Stimulated activated CD8-positive, alpha-beta memory T cell treated with anti-CD3 and anti-CD28 coated beads, Interleukin-2, amount 100 ng/mL, for 1 hour (primary cell): ENCODE measurements around the gene SRSF1.
"Not testable (repeated sequence)": the region's sequence is repeated elsewhere in the genome, so short reads cannot be mapped to it uniquely, and the experiment has no call there.

ENCODE experiments used
- DNase-seq, 2 donors: peaks; one replicate each; pipeline ENCODE4 v3.0.0-alpha.2; 2020; ENCODE audit warnings: low read depth in 2 of 2

Gene SRSF1

DNA sequence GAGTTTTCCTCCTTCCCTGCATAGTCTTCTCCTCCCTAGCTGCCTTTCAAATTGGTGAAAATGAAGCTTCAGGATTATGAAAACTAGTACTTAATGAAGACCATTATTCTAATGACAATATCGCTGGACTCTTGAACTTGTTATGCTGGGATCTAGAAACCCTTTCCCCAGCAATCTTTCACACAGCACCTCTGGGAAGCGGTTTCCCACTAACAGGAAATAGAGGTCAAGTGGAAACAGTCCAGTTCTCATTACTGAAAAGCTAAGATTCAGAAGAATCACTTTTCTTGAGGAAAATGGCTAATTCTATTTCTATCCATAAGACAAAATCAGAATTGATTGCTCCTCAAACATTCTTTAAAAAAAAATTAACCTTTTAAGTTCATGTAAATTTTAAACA, 17.0 kb downstream of the SRSF1 start:
- DNase-seq = no peak

DNA sequence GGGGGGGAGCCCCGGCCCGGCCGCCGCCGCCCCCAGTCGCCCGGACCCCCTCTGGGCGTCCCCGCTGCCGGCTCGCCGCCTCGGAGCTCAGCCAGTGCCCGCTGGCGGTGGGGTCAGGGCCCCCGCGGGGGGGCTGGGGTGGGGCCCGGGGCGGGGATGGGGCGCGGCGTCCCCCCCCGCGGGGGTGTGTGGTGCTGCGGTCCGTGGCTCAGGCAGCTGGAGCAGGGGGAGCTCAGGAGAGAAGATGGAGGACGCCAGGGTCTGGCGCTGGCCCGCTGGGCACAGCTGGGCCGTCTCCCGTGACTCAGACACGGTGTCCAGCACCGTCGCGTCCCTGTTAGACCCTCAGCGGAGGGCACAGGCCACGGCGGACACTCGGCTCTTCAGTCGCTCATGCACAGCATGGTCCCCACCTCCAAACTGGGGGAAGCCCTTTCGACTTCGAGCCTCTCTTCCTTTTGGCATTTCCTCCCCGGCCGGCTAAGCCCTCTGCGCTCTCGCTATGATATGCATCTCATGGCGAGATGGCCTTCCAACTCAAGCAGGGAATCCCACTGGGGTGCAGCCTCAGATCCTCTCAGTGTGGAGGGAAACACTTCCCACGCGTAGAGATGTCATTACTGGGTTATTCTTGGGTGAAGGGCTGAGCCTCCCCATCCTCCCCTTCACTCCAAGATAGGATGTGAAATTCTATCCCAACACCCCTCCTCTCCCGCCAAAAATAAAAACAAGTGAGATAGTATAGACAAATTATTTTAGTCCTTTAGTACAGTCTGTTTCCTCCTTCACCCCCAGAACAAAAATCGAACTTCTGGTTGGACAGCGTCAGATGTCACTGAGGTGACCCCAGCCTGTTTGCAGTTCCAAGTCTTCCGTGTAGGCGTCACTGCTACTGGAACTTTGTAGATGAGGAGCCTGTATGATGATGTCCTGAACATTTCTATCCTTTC, 18.5 kb downstream of the SRSF1 start:
- DNase-seq = peak in 1 of 2 donors; percentile 48

DNA sequence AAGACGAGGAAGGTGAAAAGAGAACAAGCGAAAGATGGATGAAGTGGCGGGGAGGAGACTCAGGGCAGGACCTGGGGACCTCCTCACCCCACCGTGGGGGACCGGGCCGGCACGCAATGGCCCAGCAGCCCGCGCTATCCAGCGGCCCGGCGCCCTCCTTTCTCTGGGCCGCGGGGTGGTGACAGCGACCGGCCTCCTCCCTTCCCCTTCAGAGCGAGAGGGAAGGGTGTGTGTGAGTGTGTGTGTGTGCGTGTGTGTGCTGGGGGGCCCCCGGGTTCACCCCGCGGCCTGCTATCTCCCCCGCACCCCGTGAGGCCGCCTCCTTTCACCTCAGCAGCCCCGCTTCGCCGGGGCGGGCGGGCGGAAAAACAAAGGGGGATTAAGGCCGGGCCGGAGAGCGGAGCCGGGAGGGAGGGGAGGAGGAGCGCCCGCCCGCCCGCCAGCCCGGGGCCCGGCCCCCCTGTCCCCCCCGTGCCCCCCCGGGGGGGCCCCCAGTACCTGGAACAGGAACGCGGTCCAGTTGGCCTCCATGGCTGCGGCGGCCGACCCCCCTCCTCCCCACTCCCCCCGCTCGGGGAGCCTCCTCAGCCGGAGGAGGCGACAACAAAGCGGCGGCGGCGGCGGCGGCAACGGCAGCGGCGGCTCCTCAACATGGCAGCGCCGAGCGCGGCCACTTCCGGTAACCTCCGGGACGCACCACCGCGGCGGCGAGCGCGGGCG, 19.3 kb downstream of the SRSF1 start, which contains the start of gene VEZF1:
Gene VEZF1 (minus strand): TSS at position 674 of the 720 bp plus-strand sequence. CDS start 143 bp downstream, at position 531.
- peak; percentile 52 to 58 for DNase-seq

DNA sequence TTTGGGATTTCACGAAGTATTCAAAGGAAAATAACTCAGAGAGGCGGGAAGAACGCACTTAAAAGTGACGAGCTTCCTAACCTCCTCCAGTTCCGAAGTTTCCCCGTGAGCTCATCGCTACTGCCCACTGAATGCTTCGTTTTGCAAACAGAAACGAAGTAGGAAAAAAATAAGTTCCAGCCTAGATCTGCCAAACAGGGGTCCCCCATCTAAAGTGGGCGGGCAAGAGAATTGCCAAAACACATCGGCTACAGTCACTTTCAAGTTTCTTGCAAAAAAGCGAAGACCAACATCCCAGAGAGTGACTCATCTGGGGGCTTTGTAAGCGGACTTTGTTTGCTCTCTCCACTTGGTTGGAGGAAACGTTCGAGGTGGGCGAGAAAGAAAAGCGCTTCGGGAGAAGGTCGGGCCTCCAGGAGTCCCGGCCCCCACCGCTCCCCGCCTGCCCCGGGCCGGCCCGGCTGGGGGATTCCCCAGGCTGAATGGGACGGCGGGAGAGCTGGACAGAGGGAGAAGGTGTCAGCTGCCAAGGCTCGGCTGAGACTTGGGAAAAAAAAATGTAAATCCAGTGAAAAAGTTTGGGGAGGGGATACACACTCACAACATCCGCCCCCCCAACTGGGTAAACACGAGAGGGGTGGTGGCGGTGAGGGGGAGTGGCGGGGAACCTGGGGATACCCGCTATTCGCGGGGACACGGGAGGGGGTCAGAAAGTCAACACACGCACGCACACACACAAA, 20.0 kb downstream of the SRSF1 start:
- peak; percentile 9 to 11 for DNase-seq

DNA sequence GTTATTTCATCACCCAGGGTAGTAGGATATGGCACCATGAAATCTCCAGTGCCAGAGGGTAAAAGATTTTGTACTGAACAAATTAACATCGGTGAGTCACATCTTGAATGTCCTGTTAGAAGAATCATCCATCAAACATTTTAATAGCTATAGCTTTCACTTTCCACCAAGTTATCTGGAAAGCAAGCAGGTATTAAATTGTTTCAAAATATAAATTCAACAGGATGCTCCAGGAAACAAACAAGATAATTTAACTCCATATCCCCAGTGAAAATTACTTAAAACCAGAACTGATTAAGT, 21.4 kb downstream of the SRSF1 start:
- DNase-seq = no peak

DNA sequence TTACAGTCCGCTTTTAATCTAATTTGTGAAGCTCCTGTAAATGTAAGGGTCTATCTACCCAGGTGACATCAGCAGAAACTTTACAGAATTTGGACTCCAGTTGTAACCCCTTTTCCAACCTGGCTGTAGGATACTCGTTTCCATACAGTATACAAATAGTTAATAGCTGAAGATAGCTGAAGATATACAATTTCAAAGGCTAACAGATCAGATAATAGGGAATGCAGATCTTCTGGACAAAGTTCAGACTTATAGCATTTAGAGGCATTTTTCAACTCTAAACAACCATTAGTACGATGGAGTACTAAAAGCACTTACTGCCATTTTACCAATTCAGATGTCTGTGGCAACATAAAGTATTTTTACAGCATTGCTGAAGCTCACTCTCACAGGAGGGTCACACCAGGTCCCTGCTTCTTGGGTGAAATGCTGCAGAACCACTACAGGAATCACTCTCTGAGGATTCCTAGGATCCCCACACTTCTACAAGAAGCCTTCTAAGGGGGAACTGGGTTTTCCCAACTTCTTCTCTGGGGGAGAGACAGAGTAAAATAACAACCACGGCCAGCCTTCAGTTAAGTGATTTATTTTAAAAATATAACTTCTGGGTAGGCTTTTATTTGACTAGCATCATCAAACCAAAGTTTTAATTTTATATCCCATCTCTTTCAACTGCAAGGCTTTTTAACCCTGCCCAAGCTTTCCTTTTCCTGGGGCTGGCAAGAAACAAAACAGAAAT, 21.9 kb downstream of the SRSF1 start:
- DNase-seq = no peak

DNA sequence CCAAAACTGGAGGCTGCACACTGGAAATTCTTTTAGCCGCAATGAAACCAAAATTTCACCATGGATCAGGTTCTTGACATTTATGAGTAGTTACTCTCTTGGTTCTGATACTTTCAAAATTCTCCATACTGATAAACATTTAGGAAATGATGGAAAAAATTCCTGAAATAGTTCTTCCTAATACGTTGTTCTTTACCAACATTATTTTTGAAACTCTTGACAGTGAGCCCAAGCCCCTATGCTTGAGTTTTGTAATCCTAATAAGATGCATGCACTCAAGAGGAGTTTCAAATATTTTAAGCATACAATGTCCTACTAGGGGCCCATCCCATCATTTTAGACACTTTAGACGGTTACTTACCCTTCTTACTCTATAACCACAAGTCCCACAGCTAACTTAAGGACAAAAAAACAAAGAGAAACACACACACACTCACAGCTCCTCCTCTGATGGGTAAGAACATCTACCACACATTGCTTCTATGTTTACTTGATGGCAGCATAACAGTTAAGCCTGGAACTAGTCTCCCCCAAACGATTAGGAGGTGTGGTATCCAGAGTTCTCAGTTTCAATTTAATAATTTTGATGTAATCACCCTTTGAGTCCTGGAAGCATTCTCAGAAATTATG, 22.7 kb downstream of the SRSF1 start:
- no peak for DNase-seq

DNA sequence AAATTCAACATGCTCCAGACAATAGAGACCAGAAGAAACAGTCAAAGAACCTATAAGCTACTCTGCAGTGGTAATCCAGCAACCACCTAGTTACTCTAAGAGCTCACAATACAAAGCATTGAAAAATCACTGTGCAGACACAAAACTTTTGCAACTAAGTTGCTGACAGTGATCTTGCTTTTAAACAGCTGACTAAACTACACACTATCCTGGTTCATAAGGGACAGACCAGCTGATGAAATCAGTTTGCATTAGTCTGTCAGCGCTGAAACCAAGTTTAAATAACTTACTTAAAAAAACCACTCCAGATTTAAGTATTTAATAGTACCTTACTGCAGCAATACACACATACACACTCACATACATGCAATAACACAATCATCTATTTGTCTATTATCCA, 23.6 kb downstream of the SRSF1 start:
- DNase-seq = no peak

DNA sequence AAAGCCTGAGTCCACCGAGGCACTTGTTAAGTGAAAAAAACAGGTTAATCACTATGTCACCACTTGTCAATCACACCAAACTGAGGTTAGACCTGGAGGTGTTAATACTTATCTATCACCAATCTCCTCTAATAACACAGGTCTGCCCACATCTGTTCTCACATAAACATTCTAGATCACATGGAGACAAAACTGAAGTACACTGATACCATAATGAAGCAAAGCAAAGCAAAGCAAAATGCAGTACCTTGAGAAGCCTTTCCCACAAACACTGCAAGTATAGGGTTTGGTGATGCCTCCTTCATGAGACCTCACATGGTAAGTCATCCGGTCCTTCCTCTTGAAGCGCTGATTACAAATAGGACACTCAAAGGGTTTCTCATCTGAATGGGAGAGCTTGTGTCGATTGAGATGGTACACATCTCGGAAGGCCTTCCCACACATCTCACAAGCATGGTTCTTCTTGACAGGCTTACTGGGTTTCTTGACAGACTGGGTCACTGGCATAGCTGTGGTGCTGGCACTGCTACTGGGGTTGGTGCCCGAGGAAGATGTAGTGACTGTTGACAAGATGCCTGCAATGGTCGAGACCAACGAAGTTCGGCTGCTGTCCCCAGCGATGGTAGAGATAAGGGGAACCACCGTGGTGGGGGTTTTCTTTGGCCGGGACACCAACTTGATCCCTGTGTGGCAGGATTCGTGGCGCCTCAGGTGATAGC, 24.4 kb downstream of the SRSF1 start:
- DNase-seq = no peak

DNA sequence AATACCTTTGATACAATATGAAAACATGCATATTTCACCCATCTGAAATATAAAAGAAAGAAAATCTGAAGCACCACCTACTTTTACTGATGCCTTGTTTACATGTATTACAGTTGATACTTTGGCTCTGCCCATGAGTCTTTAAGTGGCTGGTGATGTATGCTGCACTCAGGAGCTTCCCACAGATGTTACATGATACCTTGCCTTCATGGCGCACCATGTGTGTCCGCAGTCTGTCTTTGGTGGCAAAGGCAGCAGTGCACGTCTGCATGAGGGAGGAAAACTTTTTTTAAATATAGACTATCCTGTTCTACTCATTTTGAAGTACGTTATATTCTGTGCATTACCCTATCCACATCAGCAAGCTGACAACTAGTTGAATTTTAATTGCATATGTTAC, 26.5 kb downstream of the SRSF1 start:
- DNase-seq = no peak

DNA sequence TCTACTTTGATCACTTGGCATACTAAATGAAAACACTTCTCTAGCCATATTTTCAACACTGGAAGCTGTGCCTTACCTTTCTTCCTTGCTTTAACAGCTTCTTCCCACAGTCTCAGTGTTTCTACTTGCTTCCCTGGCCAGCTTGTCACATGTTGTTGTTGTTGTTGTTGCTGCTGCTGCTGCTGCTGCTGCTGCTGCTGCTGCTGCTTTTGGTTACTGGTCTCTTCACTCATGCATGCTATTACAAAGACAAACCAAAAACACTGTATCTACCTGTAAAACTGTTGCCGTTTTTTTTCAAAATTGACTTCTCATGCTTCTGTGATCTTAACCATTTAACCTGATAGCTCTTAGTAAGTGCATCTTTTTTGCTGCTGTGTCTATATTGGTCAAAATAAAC, 28.0 kb downstream of the SRSF1 start:
- DNase-seq = no peak

DNA sequence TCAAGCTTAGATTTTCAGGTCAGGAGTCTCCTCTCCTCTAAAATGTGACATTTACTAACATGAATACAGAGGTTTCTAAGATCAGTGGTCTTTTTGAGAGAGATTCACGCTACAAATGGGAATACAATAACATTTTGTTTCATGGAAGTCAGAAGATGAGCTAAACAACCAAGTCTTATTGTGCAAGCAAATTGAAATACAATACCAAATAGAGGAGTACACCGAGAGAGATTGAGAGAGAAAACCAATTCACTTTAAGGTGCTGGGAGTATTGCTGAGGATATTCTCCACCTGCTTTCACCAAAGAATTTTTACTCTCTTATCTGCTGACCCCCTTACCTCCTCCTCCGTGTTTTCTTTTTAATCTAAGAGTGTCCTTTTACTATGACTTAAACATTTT, 30.5 kb downstream of the SRSF1 start:
- DNase-seq = no peak

DNA sequence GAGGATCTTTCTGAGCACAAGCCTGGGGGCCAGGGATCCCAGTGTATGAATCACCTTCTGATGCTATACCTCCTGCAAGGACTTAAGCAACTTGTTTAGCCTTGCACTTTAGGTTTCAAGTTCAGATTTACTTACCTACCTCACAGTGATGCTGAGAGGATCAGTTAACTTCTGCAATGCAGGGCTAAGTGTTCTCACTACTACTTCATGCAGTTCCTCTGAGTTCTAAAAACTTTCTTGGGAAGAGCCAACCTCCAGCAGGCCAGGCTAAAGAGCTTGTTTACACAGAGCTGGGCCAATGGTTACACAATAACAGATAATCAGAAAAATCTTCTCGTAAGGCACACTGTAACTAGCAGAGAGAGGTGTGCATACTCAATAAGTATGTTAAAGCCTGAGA, 32.0 kb downstream of the SRSF1 start:
- DNase-seq = no peak

DNA sequence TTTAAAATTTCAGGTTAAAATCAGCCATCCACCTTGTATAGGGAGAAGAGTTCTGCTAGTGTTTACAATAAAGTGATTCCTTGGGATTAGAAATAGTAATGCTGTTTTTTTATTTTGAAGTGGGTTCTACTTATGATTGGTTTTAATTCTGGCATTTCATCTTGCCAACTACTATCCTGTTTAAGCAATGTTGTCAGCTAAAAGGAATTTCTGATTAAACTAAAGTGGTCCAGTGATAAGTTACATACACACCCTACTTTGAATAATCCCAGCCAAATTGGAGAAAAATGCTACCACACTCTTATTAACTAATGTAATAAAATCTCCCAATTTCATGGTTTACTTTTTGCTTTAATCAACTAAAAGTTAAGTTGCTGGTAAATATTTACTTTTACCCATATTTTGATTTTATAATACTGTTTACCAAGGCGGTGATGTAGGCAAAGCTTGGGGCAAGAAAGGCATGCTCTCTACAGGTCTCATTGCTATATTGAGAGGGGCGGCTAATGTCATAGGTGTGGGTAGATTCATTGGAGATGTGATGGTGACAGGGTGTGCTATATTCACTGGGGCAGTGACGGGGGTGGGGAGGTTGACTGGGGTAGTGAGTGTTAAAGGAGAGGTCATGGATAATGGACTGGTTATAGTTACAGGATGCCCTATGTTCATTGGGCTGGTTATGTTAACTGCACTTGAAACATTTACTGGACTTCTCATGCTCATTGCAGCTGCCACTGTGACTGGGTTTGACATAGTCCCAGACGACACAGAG, 32.8 kb downstream of the SRSF1 start:
- DNase-seq = not testable (repeated sequence)

DNA sequence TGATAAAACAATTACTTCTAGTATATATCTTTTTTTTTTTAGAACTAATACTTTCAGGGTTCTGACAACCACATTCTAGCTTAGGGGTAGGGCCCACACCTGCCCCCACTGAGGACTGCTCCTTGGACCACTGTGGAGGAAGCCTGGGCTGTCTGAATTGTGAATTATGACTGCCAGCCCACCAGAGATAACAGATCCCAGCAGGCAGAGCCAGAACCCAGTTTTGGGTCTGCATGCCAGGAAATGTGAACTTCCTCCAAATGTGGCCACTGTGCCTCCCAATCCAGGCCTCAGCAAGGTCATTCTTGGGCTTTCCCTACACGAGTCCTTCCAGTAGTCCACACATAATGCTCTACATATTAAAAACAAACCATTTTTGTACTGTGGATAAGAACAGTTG, 34.9 kb downstream of the SRSF1 start:
- no peak for DNase-seq

DNA sequence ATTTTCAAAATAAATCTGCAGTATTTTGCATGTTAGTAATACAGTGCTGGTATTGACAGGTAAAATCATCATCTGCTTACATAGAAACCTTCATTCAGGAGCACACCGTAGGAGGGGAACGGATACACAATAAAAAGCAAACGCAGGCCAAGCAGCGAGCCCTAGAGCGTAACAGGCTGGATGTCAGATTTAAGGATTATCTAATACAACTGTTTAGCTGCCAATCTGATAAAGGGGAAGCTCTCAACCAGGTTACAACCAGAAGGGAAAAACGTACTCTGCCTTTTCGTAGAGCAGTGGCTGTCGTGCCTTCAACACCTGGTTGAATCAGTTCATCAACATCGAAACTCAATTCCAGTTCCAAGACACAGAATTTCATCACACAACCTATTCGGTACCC, 35.5 kb downstream of the SRSF1 start:
- DNase-seq = no peak

DNA sequence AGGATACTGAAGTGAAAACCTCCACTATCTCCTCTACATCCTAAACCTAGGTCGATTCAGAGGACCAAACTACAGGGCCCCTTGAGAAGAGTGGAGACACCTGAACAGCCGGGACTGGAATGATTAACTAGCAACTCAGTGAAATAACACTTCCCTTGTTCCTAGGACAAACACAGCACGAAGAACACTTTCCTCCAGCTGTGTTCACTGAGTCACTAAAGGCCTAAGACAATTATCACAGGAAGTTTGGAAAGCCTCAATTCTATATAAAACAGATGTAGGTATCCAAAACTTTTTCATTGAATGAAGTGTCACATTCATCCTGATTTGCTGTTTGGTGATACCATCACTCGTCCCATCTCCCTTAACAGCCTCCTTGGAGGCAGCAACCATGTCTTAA, 36.3 kb downstream of the SRSF1 start:
- DNase-seq = no peak

DNA sequence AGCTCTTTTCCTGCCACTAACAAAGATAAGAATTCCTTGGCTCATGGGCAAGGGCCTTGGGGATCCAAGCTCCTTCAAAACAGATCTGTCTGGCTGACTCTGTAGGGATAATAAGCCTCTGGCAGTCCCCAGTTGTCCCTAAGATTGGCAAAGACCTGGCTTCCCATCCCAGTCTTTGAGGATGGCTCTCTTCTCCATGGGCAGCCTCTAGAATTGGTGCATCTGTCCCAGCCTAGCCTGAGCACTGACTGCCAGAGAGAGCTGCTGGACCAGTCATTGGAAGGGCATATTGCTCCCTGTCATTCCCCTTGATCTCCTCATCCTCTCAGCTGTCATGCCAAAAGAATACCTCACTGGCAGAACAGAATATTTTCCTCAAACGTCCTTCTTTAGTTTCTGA, 38.6 kb downstream of the SRSF1 start:
- no peak for DNase-seq

DNA sequence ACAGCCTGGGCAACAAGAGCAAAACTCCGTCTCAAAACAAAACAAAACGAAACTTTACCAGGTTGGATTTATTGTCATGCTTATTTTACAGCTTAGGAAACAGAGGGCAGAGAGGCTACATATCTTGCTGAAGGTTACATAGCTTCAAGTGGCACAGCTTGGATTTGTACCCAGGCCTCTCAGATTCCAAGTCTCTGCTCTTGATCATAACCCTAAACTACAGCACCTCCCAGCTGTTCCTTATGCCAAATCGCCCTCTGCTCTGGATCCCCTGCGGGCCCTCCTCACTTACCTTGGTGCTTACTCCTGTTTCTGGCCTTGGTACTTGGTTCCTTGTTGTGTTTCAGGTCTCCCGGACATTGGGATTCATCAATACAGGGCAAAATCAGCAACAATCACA, 40.2 kb downstream of the SRSF1 start:
- no peak for DNase-seq

DNA sequence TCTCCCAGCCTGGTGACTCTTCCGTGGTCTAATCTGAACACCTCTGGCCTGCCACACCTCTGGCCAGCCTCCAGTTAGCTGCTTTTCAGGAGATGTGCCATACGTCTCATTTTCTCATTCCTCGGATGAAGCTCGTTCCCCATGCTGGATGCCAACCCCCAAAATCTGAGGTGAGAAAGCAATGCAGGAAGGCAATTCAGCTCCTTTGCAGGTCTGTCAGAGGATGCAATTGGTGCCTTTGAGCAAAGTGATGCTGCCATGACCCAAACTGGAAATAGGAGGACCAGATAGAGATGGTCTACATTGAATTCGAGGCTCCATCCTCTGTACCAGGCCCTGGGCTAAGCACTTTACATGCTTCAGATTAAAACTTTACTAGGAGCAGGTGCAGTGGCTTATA, 40.8 kb downstream of the SRSF1 start:
- no peak for DNase-seq
